OCI-LY3 (cell line): Measurements from ENCODE around the gene STMND1.

ENCODE experiments used
- H2AFZ ChIP-seq: fragments of 200-600, 300-600 bp; shearing (Covaris generic); 2 replicates; pipeline ENCODE4 v1.6.0; 2014; ENCODE audit warnings: antibody characterized with exemption, low read depth, low read length
- H3K27ac ChIP-seq: fragments of 200-600, 300-600 bp; sonication (generic); 2 replicates; pipeline ENCODE4 v1.5.1; 2014; ENCODE audit warnings: mild to moderate bottlenecking, low read length, moderate library complexity, mixed read lengths
- H3K27me3 ChIP-seq: fragments of 200-600, 300-600 bp; sonication (generic); 2 replicates; pipeline ENCODE4 v1.6.1; 2014; ENCODE audit warnings: low read depth, low read length, mixed read lengths
- H3K36me3 ChIP-seq: fragments of 200-600, 300-600 bp; sonication (generic); replicated peaks from 2 replicates; pipeline ENCODE3; 2014; ENCODE audit warnings: low read depth, low read length, mixed read lengths
- H3K4me1 ChIP-seq: fragments of 300-600, 200-600 bp; sonication (generic); 2 replicates; pipeline ENCODE4 v1.6.1; 2014; ENCODE audit warnings: low read length, mixed read lengths
- H3K4me2 ChIP-seq: fragments of 200-600, 300-600 bp; sonication (generic); 2 replicates; pipeline ENCODE4 v1.6.1; 2014; ENCODE audit warnings: low read length, mixed read lengths
- H3K4me3 ChIP-seq: fragments of 300-600, 200-600 bp; sonication (generic); 2 replicates; pipeline ENCODE4 v1.5.1; 2014; ENCODE audit warnings: antibody characterized with exemption, mild to moderate bottlenecking, low read length, moderate library complexity
- H3K79me2 ChIP-seq: fragments of 300-600, 200-600 bp; shearing (Covaris generic); 2 replicates; pipeline ENCODE4 v1.6.1; 2014; ENCODE audit warnings: mild to moderate bottlenecking, low read length, mixed read lengths
- H3K9ac ChIP-seq: fragments of 300-600, 200-600 bp; shearing (Covaris generic); 2 replicates; pipeline ENCODE4 v1.6.0; 2014; ENCODE audit warnings: mild to moderate bottlenecking, low read length, moderate library complexity
- H3K9me3 ChIP-seq: fragments of 200-600, 300-600 bp; shearing (Covaris generic); 2 replicates; pipeline ENCODE4 v1.6.1; 2014; ENCODE audit warnings: low read length, mixed read lengths; ENCODE audit not compliant: insufficient read depth
- H4K20me1 ChIP-seq: fragments of 200-600, 300-600 bp; sonication (generic); 2 replicates; pipeline ENCODE4 v1.6.1; 2016; ENCODE audit warnings: low read length, mixed read lengths; ENCODE audit not compliant: insufficient read depth
- CTCF ChIP-seq: fragments of 200-600, 300-600 bp; sonication (generic); IDR thresholded peaks from 2 replicates; pipeline ENCODE4 v1.5.1; 2014; ENCODE audit warnings: antibody characterized with exemption, low read length, low read depth
- EZH2phosphoT487 ChIP-seq: fragments of 200-600 bp; shearing (Covaris generic); IDR thresholded peaks from 2 replicates; pipeline ENCODE4 v1.6.1; 2018; ENCODE audit warnings: antibody characterized with exemption, mixed run types, low read depth

STMND1 gene

GRCh38 chr6:17081273-17081672 is 20.6 kb upstream of the STMND1 start:
- Histone ChIP-seq H3K4me2 (no peak overlapping the region), H3K36me3 (no peaks in the 10 kb centered on the region), H2AFZ (no peak overlapping the region), H3K27me3 (no peaks in the 10 kb centered on the region), H3K9me3 (no peaks in the 10 kb centered on the region), H4K20me1 (no peaks in the 10 kb centered on the region), H3K4me3 (no peak overlapping the region), H3K9ac (no peak overlapping the region), H3K79me2 (no peaks in the 10 kb centered on the region), H3K27ac (no peak overlapping the region), H3K4me1 (no peaks in the 10 kb centered on the region)
- no peak for TF ChIP-seq CTCF
- no peak for TF ChIP-seq EZH2phosphoT487

- H3K9me3 ChIP-seq: no peaks in the 10 kb centered on the region
- H3K27ac ChIP-seq: no peak overlapping the region
- H3K4me1 ChIP-seq: no peaks in the 10 kb centered on the region
- H3K4me3 ChIP-seq: no peak overlapping the region
- no peaks in the 10 kb centered on the region for H3K36me3 ChIP-seq
- no peak for TF ChIP-seq CTCF
- H2AFZ ChIP-seq: no peak overlapping the region
- no peaks in the 10 kb centered on the region for H3K79me2 ChIP-seq
- no peak overlapping the region for H3K9ac ChIP-seq
- no peak overlapping the region for H3K4me2 ChIP-seq
- peaks cover 5% of the 10 kb centered on the region; the same call in 1 of the 2 replicates for H3K27me3 ChIP-seq
- no peaks in the 10 kb centered on the region for H4K20me1 ChIP-seq
Observed at GRCh38 chr6:17081860-17082508, 19.9 kb upstream of the STMND1 start.

- Histone ChIP-seq H3K4me1 (no peaks in the 10 kb centered on the region), H3K36me3 (no peaks in the 10 kb centered on the region), H3K9me3 (no peaks in the 10 kb centered on the region), H4K20me1 (no peaks in the 10 kb centered on the region), H3K9ac (no peak overlapping the region), H3K27me3 (peaks cover 6% of the 10 kb centered on the region; the same call in 1 of the 2 replicates), H3K4me3 (no peak overlapping the region), H3K27ac (no peak overlapping the region), H3K79me2 (no peaks in the 10 kb centered on the region), H3K4me2 (no peak overlapping the region), H2AFZ (no peak overlapping the region)
- TF ChIP-seq CTCF (no peak), EZH2phosphoT487 (no peak)
Observed at GRCh38 chr6:17083397-17083796, 18.5 kb upstream of the STMND1 start.

GRCh38 chr6:17086469-17086868 is 15.4 kb upstream of the STMND1 start:
- Histone ChIP-seq H3K4me2 (no peak overlapping the region), H3K79me2 (no peaks in the 10 kb centered on the region), H3K27ac (no peak overlapping the region), H3K9ac (no peak overlapping the region), H3K4me1 (no peaks in the 10 kb centered on the region), H3K36me3 (no peaks in the 10 kb centered on the region), H3K27me3 (peaks cover 6% of the 10 kb centered on the region; the same call in 1 of the 2 replicates), H2AFZ (no peak overlapping the region), H3K9me3 (no peaks in the 10 kb centered on the region), H3K4me3 (no peak overlapping the region), H4K20me1 (no peaks in the 10 kb centered on the region)
- TF ChIP-seq CTCF (peak; percentile 48), EZH2phosphoT487 (no peak)
